SKM-1 (cell line): ENCODE data around the gene RNF112.

Experiments used
- DNase-seq: peaks from one replicate; lab custom pipeline; 2025; ENCODE audit not compliant: unreplicated experiment; lab: John Stamatoyannopoulos, UW

The RNF112 gene

DNA sequence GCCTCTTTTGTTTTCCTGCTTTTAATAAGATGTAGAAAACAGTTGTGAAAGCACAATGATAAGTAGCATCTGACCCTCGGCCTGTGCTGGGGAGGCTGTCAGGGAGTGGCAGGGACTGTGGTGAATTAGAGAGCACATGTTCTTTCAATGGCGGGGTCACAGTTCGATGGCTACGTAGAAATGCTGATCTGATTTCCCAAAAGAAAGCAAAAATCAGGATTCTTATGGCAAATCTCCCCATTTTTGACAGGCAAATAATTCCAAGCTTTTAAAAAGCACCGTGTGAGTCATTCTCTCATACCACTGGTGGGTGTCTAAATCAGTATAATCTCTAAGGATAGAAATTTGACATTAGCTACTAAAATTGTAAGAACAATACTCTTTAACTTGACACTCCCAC is 36.9 kb upstream of the RNF112 start:
- DNase-seq = no peak

DNA sequence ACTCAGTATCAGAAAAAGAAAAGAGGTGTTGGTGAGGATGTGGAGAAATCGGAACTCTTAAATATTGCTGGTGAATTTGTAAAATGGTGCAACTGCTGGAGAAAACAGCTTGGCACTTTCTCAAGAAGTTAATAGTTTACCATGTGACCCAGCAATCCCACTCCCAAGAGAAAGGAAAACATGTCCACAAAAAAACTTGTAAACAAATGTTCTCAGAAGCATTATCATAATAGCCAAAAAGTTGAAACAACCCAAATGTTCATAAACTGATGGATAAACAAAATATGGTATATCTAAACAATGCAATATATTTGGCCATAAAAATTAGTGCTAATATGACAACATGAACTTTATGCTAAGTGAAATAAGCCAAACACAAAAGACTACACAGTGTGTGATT is 35.3 kb upstream of the RNF112 start:
- DNase-seq = no peak

DNA sequence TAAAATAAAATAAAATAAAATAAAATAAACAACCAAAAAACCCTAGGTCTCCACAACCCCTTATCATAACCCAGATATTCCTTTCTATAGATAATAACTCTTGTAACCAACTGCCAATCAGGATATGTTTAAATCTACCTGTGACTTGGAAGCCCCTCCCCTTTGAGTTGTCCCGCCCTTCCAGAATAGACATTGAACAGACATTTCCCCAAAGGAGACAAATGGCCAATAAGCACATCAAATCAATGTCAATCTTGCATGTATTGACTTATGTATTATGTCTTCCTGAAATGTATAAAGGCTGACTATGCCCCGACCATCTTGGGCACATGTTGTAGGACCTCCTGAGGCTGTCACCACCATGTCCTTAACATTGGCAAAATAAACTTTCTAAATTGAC is 34.2 kb upstream of the RNF112 start:
- DNase-seq = no peak

DNA sequence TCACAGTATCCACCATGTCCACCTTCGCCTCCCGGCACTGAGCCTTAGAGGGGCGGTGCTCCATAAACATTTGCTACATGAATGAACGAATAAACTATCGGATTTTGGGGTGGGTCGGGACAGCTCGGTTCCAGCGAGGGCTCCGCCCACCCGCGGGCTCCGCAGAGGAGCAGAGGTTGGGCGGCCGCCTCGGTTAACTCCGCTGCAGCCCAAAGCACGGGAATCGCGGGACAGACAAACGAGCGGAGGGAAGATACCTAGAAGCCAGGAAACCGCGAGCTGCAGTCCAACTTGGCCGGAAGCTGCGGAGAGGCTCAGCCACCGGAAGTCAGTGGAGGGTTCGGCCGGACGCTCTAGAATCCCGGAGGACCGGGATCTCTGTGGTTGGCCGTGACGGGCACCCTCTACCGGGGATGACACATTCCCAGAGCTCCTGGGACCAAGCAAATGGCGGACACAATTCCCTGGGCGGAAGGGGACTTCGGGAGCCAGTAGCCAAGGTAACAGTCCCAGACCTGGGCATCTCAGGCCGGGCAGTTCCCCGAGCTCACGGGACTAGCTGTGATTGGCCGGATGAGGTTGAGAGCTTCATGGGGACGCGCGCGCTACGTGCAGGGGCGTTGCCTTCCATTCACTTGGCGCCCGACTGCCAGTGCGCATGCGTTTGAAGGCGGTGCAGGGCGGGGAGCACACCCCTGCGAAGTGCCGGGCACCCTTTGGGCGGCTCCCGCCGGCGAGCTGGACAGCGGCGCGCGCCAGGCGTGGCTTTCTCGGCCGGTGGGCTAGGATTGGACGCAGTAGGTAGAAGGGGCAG is 33.2 kb upstream of the RNF112 start:
- DNase-seq = peak; percentile 80

DNA sequence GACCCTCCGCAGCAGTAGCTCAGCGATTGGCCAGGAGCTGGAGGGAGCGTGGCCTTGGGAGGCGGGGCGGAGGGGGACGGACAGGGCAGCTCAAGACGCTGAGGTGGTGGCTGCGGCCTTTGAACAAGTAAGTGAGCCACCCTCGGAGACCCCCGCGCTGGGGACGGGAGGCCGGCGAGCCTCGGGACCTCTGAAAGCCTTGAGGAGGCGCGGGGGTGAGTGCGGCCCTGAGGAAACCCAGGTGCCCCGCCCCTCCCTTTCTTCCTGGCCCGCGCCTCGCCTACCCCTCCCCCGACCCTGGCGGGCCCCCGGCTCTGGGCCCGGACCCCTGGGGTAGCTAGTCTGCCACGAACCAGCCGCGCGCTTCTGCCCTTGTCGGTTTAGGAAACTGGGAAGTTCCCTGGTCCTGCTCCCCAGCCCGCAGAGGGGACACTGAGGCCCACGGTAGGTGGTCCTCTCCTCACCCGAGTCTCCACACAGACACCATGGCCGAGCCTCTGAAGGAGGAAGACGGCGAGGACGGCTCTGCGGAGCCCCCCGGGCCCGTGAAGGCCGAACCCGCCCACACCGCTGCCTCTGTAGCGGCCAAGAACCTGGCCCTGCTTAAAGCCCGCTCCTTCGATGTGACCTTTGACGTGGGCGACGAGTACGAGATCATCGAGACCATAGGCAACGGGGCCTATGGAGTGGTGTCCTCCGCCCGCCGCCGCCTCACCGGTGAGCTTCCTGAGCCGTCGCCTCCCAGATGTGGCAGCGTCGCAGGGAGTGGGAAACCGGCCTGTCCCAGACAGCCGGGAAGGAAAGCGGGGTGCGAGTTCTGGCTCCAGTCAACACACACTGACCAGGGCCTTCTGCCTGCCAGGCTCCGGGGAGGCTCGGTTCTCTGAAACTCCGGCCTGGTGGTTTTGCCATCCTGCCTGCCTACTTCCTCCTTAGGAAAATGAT is 32.3 kb upstream of the RNF112 start, which contains the start of gene MAPK7:
TSS of gene MAPK7 (plus strand) at position 83 of the 945 bp plus-strand sequence. CDS start at position 486, 403 bp downstream.
- DNase-seq = no peak

DNA sequence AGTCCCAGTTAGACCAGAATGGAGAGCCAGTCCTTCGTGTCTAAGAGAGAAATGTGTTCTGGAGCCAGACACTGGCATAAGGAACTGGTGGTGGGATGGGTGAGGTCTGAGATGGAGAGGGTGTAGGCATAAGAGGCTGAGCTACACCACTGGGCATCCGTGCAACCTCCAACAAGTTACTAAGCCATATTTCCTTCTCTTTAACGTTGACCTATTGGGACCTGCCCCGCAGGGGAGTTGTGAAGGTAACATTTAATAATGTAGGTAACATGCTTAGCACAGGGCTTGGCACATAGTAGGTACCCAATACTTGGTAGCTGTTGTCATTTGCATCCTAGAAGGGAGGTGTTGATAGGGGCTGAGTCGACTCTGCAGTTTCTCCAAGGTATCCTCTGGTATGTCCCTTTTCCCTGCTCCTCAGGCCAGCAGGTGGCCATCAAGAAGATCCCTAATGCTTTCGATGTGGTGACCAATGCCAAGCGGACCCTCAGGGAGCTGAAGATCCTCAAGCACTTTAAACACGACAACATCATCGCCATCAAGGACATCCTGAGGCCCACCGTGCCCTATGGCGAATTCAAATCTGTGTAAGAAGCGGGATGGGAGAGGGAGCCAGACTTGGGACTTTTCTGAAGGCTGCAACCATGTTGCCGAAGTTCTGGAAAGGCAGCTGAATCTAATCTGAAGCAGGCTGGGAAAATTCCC is 31.5 kb upstream of the RNF112 start:
- DNase-seq = no peak

DNA sequence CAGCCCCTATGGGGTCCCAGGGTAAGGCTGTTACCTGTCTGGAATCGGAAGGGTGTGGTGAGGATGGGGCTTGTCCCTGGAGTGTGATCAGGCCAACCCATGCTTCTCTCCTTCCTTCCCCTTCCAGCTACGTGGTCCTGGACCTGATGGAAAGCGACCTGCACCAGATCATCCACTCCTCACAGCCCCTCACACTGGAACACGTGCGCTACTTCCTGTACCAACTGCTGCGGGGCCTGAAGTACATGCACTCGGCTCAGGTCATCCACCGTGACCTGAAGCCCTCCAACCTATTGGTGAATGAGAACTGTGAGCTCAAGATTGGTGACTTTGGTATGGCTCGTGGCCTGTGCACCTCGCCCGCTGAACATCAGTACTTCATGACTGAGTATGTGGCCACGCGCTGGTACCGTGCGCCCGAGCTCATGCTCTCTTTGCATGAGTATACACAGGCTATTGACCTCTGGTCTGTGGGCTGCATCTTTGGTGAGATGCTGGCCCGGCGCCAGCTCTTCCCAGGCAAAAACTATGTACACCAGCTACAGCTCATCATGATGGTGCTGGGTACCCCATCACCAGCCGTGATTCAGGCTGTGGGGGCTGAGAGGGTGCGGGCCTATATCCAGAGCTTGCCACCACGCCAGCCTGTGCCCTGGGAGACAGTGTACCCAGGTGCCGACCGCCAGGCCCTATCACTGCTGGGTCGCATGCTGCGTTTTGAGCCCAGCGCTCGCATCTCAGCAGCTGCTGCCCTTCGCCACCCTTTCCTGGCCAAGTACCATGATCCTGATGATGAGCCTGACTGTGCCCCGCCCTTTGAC is 30.3 kb upstream of the RNF112 start:
- DNase-seq = no peak

DNA sequence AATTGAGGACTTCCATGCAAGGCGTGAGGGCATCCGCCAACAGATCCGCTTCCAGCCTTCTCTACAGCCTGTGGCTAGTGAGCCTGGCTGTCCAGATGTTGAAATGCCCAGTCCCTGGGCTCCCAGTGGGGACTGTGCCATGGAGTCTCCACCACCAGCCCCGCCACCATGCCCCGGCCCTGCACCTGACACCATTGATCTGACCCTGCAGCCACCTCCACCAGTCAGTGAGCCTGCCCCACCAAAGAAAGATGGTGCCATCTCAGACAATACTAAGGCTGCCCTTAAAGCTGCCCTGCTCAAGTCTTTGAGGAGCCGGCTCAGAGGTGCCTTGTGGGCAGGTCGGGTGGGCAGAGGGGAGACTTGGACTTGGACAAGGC is 29.7 kb upstream of the RNF112 start:
- no peak for DNase-seq

DNA sequence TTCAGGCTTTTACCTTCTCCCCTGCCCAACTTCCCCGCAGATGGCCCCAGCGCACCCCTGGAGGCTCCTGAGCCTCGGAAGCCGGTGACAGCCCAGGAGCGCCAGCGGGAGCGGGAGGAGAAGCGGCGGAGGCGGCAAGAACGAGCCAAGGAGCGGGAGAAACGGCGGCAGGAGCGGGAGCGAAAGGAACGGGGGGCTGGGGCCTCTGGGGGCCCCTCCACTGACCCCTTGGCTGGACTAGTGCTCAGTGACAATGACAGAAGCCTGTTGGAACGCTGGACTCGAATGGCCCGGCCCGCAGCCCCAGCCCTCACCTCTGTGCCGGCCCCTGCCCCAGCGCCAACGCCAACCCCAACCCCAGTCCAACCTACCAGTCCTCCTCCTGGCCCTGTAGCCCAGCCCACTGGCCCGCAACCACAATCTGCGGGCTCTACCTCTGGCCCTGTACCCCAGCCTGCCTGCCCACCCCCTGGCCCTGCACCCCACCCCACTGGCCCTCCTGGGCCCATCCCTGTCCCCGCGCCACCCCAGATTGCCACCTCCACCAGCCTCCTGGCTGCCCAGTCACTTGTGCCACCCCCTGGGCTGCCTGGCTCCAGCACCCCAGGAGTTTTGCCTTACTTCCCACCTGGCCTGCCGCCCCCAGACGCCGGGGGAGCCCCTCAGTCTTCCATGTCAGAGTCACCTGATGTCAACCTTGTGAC is 29.1 kb upstream of the RNF112 start:
- DNase-seq = no peak

DNA sequence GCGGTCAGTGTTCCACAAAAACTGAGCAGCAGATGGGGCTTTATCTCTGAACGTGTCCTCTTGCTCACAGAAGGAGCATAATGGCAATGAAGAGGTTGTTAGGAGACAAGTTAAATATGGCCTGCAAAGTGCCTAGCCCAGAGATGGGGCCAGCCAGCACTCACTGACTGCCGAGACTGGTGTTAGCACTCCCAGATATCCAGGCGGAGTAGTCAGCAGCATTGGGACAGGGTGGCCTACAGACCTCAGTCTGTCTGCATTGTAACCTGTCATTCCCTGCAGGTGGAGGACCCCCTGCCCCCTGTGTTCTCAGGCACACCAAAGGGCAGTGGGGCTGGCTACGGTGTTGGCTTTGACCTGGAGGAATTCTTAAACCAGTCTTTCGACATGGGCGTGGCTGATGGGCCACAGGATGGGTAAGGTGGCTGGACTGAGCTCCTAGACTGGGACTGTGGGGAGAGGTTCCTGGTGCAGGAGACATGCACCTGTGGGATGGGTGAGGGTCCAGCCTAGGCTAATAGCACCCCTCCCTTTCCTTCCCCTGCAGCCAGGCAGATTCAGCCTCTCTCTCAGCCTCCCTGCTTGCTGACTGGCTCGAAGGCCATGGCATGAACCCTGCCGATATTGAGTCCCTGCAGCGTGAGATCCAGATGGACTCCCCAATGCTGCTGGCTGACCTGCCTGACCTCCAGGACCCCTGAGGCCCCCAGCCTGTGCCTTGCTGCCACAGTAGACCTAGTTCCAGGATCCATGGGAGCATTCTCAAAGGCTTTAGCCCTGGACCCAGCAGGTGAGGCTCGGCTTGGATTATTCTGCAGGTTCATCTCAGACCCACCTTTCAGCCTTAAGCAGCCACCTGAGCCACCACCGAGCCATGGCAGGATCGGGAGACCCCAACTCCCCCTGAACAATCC is 28.2 kb upstream of the RNF112 start:
- DNase-seq = no peak

DNA sequence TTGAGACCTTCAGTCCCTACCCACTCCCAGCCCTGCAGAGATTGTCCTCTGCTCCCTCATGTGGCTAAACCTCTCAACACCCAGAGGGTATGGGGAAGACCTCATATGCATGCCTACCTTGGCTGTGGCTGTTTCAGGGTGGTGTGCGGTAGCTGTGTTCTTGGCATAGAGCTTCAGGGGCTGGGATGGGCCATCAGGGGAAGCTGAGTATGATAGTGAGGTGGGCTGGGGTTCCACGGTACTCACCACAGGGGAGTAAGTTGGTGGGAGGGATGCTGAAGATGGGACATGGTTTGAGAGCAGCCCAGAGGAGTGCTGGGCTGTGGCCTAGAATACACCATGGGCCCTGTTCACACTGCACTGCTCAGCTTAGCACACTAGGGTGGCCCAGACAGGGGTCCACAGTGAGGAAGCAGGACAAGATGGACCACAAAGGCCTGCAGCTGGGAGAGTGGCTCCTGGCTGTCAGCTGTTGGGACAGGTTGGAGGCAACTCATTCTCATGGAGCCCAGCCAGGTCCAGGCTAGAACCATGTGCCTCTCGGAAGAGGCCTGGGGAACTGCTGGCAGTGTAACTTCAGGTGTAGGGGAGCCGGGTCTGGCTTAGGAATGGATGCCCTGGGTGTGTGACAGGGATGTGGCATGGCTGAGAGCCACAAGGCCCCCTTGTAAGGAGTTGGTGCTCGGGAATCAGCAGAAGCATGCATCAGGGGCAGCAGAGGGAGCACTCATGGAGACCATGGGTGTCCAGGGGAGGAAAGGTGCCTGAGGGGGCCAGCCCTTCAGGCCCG is 27.2 kb upstream of the RNF112 start:
- no peak for DNase-seq

DNA sequence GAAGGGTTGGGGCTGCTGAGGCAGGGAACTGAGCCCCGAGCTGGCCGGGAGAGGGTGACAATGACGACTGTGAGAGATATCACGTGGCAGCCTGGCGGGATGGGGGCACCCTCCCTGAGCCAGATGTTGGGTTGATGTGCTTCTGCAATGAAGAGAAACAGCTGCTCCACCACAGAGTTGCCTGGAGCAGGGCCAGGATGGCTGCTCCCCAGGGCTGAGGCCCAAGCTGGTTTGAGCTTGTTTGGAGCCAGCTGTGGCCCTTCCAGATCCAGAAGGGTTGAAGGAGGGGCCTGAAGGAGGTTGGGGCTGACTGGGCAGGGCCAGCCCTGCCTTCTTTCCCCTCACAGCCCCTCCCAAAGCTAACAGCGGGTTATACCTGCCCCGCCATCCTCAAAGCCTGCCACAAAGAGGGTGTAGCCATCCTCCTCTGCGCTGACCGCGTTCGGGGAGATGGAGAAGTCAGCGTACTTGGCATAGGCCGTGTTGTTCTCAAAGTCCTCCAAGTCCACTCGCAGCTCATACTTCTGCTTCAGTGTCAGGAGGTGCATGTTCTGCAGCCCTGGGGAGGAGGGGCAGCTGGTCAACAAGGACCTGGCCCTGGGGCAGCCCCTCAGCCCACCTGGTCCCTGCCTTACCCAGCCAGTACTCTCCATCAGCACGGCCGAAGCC is 26.2 kb upstream of the RNF112 start:
- no peak for DNase-seq

DNA sequence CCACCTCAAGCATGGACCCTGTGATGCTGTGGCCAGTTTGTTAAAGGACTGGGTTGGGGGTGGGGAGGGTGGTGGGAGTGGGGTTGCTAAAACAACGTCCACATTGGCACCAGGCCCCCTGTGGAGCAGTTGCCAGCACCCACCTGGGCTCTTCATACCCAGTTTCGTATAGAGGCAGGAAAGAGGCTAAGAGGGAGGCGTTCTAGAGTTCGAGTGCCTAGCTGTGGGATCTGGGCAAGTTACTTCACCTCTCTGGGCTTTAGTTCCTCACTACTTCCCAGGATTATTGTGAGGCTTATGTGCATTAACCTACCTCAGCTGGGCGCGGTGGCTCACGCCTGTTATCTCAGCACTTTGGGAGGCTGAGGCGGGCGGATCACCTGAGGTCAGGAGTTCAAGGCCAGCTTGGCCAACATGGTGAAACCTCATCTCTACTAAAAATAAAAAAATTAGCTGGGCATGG is 25.5 kb upstream of the RNF112 start:
- no peak for DNase-seq

DNA sequence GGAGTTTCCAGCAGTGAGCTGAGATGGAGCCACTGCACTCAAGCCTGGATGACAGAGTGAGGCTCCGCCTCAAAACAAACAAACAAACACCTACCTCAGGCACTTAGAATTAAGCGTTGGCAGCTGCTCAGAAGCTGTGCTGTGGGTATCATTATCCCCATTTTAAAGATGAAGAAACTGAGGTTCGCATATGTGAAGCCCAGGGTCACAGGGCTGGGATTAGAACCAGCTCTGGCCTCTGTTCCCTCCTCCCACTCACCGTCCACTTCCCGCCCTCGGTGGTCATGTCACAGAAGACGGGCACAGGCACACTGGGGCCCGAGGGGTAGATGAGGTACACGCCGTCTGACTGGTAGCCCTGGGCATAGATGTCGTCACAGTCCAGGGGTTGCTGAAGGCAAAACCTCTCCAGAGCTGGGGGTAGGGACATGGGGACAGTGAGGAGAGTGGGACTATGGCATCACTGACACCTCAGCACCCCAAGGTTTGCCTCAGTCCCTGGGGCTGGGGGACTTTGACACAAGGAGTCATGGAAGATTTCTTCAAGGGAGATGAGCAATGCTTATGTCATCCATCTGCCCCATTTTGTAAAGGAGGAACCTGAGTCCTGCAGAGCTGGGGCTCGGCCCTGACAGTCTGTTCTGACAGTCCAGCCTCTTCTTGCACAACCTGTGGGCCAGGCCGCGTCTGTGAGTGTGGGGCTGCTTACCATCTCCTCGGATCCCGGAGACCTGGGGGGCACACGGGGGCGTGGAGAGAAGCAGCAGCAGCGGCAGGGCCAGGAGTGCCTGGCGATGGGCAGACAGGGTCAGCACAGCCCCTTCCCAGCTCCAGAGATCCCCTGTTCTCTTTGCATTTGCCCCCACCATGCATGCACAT is 24.7 kb upstream of the RNF112 start:
- peak; percentile 77 for DNase-seq

DNA sequence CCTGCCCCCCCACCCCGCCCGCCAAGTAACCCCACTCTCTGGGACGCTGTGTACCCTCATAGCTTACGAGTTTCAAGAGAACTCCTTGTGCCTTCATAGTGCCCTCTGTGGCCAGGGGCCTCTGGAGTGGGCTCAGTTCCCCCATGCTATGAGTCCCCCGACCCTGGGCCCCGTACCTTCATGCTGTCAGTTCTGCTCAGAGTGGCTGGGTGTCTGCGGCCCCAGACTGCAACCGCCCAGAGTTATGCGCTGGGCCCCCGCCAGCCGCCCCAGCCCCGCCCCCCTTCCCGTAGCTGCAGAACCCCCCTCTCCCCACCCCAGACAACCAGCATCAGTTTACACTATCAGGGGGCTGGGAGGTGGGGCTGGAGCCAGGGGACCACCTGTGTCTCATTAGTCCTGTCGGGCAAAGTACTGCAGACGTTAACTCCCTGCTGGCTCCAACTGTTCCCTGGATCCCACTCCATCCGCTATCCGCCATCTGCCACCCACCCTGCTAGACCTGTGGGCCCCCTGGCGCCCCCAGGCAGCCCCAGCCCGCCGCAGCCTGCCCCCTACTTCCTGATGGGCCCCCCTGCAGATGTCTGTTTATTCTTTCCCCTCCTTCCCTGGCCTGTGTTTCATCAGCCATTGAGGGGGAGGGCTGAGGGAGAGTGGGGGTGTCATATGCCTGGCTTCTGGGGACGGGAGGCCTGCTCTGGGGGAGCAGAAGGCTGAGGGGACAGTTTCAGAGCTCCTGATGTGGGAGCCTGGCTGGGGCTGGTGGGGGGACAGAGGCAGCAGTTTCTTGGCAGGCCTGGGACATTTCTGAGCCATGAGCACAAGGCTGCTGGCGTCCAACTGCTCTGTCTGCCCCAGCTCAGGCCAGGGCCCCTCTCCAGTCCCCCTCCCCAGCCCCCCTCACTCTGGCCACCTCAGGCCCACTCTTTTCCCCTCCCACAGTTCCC is 23.8 kb upstream of the RNF112 start, which contains the start of gene MFAP4:
TSS of gene MFAP4 (minus strand) at position 217 of the 947 bp plus-strand sequence. CDS start at position 182, 35 bp downstream.
- DNase-seq = no peak
